WERI-Rb-1 (cell line): ENCODE results near the gene FGD5.
A peak's percentile ranks its signal among the peaks of the same experiment; 100 is the strongest.

Source experiments
- DNase-seq: peaks from one replicate; pipeline ENCODE4 v3.0.0-alpha.2; 2020
- H3K27ac ChIP-seq: fragments of 250-450 bp; sonication (Bioruptor Pico); 2 replicates; pipeline ENCODE4 v1.5.1; 2020; ENCODE audit warnings: mild to moderate bottlenecking, moderate library complexity
- H3K27me3 ChIP-seq: fragments of 250-450 bp; sonication (Bioruptor Pico); 2 replicates; pipeline ENCODE4 v1.5.1; 2021; ENCODE audit warnings: mild to moderate bottlenecking, low read depth, moderate library complexity; ENCODE audit not compliant: insufficient read depth, severe bottlenecking
- H3K36me3 ChIP-seq: fragments of 250-450 bp; sonication (Bioruptor Pico); 2 replicates; pipeline ENCODE4 v1.5.1; 2020; ENCODE audit warnings: mild to moderate bottlenecking, moderate library complexity
- H3K4me3 ChIP-seq: 2 replicates; pipeline ENCODE4 v1.5.1; 2011; ENCODE audit warnings: low read depth, mild to moderate bottlenecking, control low read depth, low read length
- H3K9me3 ChIP-seq: fragments of 250-450 bp; sonication (Bioruptor Pico); 2 replicates; pipeline ENCODE4 v1.5.1; 2021; ENCODE audit warnings: mild to moderate bottlenecking, moderate library complexity; ENCODE audit not compliant: severe bottlenecking
- CTCF ChIP-seq: IDR thresholded peaks from 2 replicates; pipeline ENCODE4 v1.5.1; 2011; ENCODE audit warnings: low read depth, mild to moderate bottlenecking, control low read depth, inconsistent platforms, low read length

Gene FGD5

GRCh38 chr3:14918356-14918860 is 99.6 kb downstream of the FGD5 start:
- Histone ChIP-seq H3K27ac (no peak overlapping the region), H3K27me3 (peaks cover 37% of the 10 kb centered on the region)

GRCh38 chr3:14920536-14920935 is 101.8 kb downstream of the FGD5 start:
- no peak for DNase-seq
- H3K27me3 ChIP-seq = peaks cover 28% of the 10 kb centered on the region
- H3K4me3 ChIP-seq = no peak overlapping the region
- no peak overlapping the region for H3K27ac ChIP-seq
- no peaks in the 10 kb centered on the region for H3K9me3 ChIP-seq
- TF ChIP-seq CTCF = no peak
- H3K36me3 ChIP-seq = no peaks in the 10 kb centered on the region

More at GRCh38 chr3:14918356-14918860, 99.6 kb downstream of the FGD5 start:
- TF ChIP-seq CTCF = no peak
- H3K9me3 ChIP-seq = no peaks in the 10 kb centered on the region
- H3K4me3 ChIP-seq = no peak overlapping the region
- no peak for DNase-seq
- no peaks in the 10 kb centered on the region for H3K36me3 ChIP-seq

- peak; percentile 96 for TF ChIP-seq CTCF
- Histone ChIP-seq H3K27ac (no peak overlapping the region), H3K36me3 (no peaks in the 10 kb centered on the region), H3K27me3 (peaks cover 28% of the 10 kb centered on the region), H3K4me3 (no peak overlapping the region), H3K9me3 (no peaks in the 10 kb centered on the region)
- peak; percentile 78 for DNase-seq
These were observed 102.4 kb downstream of the FGD5 start for GRCh38 chr3:14921034-14921616.

- TF ChIP-seq CTCF = no peak
- H3K27me3 ChIP-seq = peaks cover 24% of the 10 kb centered on the region
- no peaks in the 10 kb centered on the region for H3K36me3 ChIP-seq
- no peak for DNase-seq
- H3K27ac ChIP-seq = no peak overlapping the region
- no peak overlapping the region for H3K4me3 ChIP-seq
- H3K9me3 ChIP-seq = no peaks in the 10 kb centered on the region
These were observed 103.3 kb downstream of the FGD5 start for GRCh38 chr3:14921811-14922705.

GRCh38 chr3:14922863-14923262 is 104.1 kb downstream of the FGD5 start:
- no peaks in the 10 kb centered on the region for H3K9me3 ChIP-seq
- TF ChIP-seq CTCF = no peak
- H3K27me3 ChIP-seq = peaks cover 16% of the 10 kb centered on the region
- no peaks in the 10 kb centered on the region for H3K36me3 ChIP-seq
- DNase-seq = no peak
- no peak overlapping the region for H3K27ac ChIP-seq
- no peak overlapping the region for H3K4me3 ChIP-seq
